A549 (cell line): ENCODE results near the gene PRPF40A.

Experiments
- CTCF ChIP-seq: fragments of >200 bp; sonication (Bioruptor Twin); formaldehyde crosslinking; IDR thresholded peaks from 3 replicates; pipeline ENCODE4 v1.5.1; 2016
- FOSL2 ChIP-seq, 2 experiments: fragments of 450-650 bp in 1 of 2; fragments of >200 bp in 1 of 2; sonication (Bioruptor Twin) in 1 of 2; formaldehyde crosslinking; IDR thresholded peaks; 2 replicates each; pipeline versions ENCODE4 v1.5.0 to v1.6.1; 2016 to 2020; ENCODE audit warnings: mild to moderate bottlenecking in 1 of 2, moderate library complexity in 1 of 2
- KDM1A ChIP-seq: fragments of 200-600 bp; sonication (generic); IDR thresholded peaks from 2 replicates; pipeline ENCODE4 v1.6.1; 2016; ENCODE audit warnings: low read depth, mild to moderate bottlenecking
- MAFK ChIP-seq: fragments of 450-650 bp; IDR thresholded peaks from 2 replicates; pipeline ENCODE4 v1.6.1; 2014; ENCODE audit not compliant: partially characterized antibody
- SMC3 ChIP-seq: fragments of >200 bp; sonication (Bioruptor Twin); formaldehyde crosslinking; IDR thresholded peaks from 3 replicates; pipeline ENCODE4 v1.6.1; 2018; ENCODE audit warnings: inconsistent platforms
- ZSCAN20 ChIP-seq: fragments of 250-450 bp; sonication (Bioruptor Pico); IDR thresholded peaks from 2 replicates; pipeline ENCODE4 v1.8.0; 2022; ENCODE audit warnings: mild to moderate bottlenecking, moderate library complexity
- TF ChIP-seq, protein P1 (sequence below): IDR thresholded peaks from 2 replicates; pipeline ENCODE4 v1.6.1; 2012
- TF ChIP-seq, protein P2 (sequence below): fragments of 450-650 bp; IDR thresholded peaks from 2 replicates; pipeline ENCODE4 v1.6.1; 2014; ENCODE audit warnings: antibody characterized with exemption

GRCh38 chr2:152682663-152683062, 34.6 kb downstream of the PRPF40A start:
- TF ChIP-seq CTCF (no peak), KDM1A (no peak), MAFK (no peak), SMC3 (no peak), ZSCAN20 (CRISPR knock-in tag) (no peak), FOSL2 (IDR thresholded peaks at IDR 0.05) (no peak), FOSL2 (CRISPR knock-in tag; IDR thresholded peaks at IDR 0.05) (no peak)
- TF ChIP-seq, protein P1, sequence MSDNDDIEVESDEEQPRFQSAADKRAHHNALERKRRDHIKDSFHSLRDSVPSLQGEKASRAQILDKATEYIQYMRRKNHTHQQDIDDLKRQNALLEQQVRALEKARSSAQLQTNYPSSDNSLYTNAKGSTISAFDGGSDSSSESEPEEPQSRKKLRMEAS: no peak
- TF ChIP-seq, protein P2, sequence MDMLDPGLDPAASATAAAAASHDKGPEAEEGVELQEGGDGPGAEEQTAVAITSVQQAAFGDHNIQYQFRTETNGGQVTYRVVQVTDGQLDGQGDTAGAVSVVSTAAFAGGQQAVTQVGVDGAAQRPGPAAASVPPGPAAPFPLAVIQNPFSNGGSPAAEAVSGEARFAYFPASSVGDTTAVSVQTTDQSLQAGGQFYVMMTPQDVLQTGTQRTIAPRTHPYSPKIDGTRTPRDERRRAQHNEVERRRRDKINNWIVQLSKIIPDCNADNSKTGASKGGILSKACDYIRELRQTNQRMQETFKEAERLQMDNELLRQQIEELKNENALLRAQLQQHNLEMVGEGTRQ: no peak
